ENCODE measurements around the gene ZNF687.

GRCh38 chr1:151246786-151247185 lies 35.3 kb upstream of the ZNF687 start:
- TF ChIP-seq EZH2phosphoT487 (IDR thresholded peaks at IDR 0.05; ENCODE audit: borderline replicate concordance, low read depth, low read length) (no peak), CTCF (conservative IDR thresholded peaks at IDR 0.05; ENCODE audit: low read length) (no peak)

Measured in OCI-LY7 (cell line).